ENCODE data around the gene FADS3.
A peak's percentile ranks its signal among the peaks of the same experiment; 100 is the strongest.

Gene FADS3

GRCh38 chr11:61891331-61892084 is at the start of gene FADS3:
TSS of gene FADS3 (minus strand) at chr11:61891545. CDS start at chr11:61891381, 164 bp downstream.
- DNase-seq (ENCODE audit: low spot score): peak; percentile 78

- no peak for DNase-seq (ENCODE audit: low spot score)
These were observed 49.1 kb upstream of the FADS3 start for GRCh38 chr11:61940466-61940865.

- DNase-seq (ENCODE audit: low spot score): no peak
These were observed 44.5 kb upstream of the FADS3 start for GRCh38 chr11:61935861-61936260.

- no peak for DNase-seq (ENCODE audit: low spot score)
These were observed 39.6 kb upstream of the FADS3 start for GRCh38 chr11:61930933-61931332.

GRCh38 chr11:61928606-61929005 is 37.3 kb upstream of the FADS3 start:
- DNase-seq (ENCODE audit: low spot score): no peak

- DNase-seq (ENCODE audit: low spot score): no peak
These were observed 36.2 kb upstream of the FADS3 start for GRCh38 chr11:61927501-61927900.

GRCh38 chr11:61926235-61926634 is 34.9 kb upstream of the FADS3 start:
- no peak for DNase-seq (ENCODE audit: low spot score)

- DNase-seq (ENCODE audit: low spot score): no peak
These were observed 34.4 kb upstream of the FADS3 start for GRCh38 chr11:61925736-61926135.

GRCh38 chr11:61924064-61924455 is 32.7 kb upstream of the FADS3 start:
- DNase-seq (ENCODE audit: low spot score): no peak

GRCh38 chr11:61923166-61924063 is 32.1 kb upstream of the FADS3 start:
- DNase-seq (ENCODE audit: low spot score): peak; percentile 89

- peak; percentile 75 for DNase-seq (ENCODE audit: low spot score)
These were observed 31.2 kb upstream of the FADS3 start for GRCh38 chr11:61922539-61922938.

GRCh38 chr11:61921446-61921845 is 30.1 kb upstream of the FADS3 start:
- peak; percentile 38 for DNase-seq (ENCODE audit: low spot score)

GRCh38 chr11:61919705-61920631 is 28.6 kb upstream of the FADS3 start:
- DNase-seq (ENCODE audit: low spot score): peak; percentile 91

GRCh38 chr11:61918938-61919704 is 27.8 kb upstream of the FADS3 start:
- peak; percentile 67 for DNase-seq (ENCODE audit: low spot score)

- peak; percentile 40 for DNase-seq (ENCODE audit: low spot score)
These were observed 27.0 kb upstream of the FADS3 start for GRCh38 chr11:61918251-61918937.

GRCh38 chr11:61917334-61918109 is 26.2 kb upstream of the FADS3 start, which contains the start of gene RAB3IL1:
TSS of gene RAB3IL1 (minus strand) at chr11:61917566. CDS start at chr11:61917367, 199 bp downstream.
- peak; percentile 69 for DNase-seq (ENCODE audit: low spot score)

- no peak for DNase-seq (ENCODE audit: low spot score)
These were observed 25.5 kb upstream of the FADS3 start for GRCh38 chr11:61916737-61917333.

- no peak for DNase-seq (ENCODE audit: low spot score)
These were observed 23.3 kb upstream of the FADS3 start for GRCh38 chr11:61914471-61915171.
